Esophagus squamous epithelium (tissue), 4 donors: ENCODE data around the gene PGGHG.

Source experiments
- POLR2A ChIP-seq, 4 donors: fragments of 450-650 bp; IDR thresholded peaks; one replicate each; pipeline ENCODE4 v1.6.1; 2017; ENCODE audit warnings: antibody characterized with exemption in 4 of 4, mild to moderate bottlenecking in 4 of 4, moderate library complexity in 3 of 4
- TF ChIP-seq, protein P1 (sequence below), 6 experiments: fragments of 450-650 bp in 4 of 6; fragments of 200-600 bp in 2 of 6; sonication (generic) in 2 of 6; IDR thresholded peaks; one replicate each; pipeline ENCODE4 v1.5.1; 2016 to 2019; ENCODE audit warnings: antibody characterized with exemption in 6 of 6, mild to moderate bottlenecking in 4 of 6, moderate library complexity in 4 of 6

DNA sequence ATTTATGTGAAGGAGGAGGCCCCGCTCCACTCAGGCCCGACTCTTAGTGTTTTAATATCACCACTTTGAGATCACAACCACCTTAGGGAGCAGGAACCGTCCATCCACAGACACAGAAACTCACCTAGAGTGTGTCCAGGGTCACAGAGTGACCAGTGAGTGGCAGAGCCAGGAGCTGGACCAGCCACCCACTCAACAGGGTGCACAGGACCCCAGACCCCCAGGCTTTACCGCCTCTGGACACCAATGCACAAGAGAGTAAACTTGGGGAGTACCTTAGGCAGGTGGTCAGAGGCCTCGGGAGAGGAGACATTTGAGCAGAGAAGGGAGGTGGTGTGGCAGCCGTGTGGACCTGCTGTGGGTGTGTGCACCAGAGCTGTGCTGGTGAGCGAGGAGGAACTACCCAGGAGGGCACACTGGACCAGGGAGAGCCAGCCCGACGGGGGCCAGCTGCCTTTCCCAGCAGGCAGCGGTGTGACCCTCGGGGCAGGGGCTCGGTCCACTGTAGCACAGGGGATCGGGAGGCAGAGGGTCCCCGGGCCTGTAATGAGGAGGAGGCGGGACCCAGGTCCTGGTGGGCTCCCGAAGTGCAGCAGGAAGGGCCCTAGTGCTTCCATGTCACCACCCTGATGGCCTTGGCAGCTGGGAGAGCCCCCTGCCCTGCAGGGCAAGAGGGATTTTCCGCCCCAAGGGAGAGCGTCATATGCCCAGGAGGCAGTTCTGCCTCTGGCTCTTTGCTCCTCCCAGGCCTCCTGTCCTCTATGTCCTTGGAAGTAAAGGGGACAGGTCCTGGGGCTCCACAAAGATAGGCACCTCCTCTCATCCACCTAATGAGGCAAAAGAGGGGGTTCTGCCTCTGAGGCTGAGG is 18.2 kb upstream of the PGGHG start:
- TF ChIP-seq, protein P1, sequence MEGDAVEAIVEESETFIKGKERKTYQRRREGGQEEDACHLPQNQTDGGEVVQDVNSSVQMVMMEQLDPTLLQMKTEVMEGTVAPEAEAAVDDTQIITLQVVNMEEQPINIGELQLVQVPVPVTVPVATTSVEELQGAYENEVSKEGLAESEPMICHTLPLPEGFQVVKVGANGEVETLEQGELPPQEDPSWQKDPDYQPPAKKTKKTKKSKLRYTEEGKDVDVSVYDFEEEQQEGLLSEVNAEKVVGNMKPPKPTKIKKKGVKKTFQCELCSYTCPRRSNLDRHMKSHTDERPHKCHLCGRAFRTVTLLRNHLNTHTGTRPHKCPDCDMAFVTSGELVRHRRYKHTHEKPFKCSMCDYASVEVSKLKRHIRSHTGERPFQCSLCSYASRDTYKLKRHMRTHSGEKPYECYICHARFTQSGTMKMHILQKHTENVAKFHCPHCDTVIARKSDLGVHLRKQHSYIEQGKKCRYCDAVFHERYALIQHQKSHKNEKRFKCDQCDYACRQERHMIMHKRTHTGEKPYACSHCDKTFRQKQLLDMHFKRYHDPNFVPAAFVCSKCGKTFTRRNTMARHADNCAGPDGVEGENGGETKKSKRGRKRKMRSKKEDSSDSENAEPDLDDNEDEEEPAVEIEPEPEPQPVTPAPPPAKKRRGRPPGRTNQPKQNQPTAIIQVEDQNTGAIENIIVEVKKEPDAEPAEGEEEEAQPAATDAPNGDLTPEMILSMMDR (IDR thresholded peaks at IDR 0.05): no peak
- no peak for TF ChIP-seq POLR2A (IDR thresholded peaks at IDR 0.05)
